ENCODE data around the gene SNRPB.
A peak's percentile ranks its signal among the peaks of the same experiment; 100 is the strongest.

The SNRPB gene

GRCh38 chr20:2451939-2452732 is 18.5 kb downstream of the SNRPB start:
- Histone ChIP-seq H3K36me3 (no peaks in the 10 kb centered on the region), H3K27ac (no peak overlapping the region), H3K27me3 (peaks cover 38% of the 10 kb centered on the region), H3K4me1 (ENCODE audit: control insufficient read depth in 1 of 2, insufficient read depth in 1 of 2, low read depth in 1 of 2, low read length in 1 of 2) (no peaks in the 10 kb centered on the region), H3K4me3 (ENCODE audit: low read depth in 1 of 2, low read length in 1 of 2) (no peak overlapping the region), H3K9me3 (no peaks in the 10 kb centered on the region)
- TF ChIP-seq, protein P1, sequence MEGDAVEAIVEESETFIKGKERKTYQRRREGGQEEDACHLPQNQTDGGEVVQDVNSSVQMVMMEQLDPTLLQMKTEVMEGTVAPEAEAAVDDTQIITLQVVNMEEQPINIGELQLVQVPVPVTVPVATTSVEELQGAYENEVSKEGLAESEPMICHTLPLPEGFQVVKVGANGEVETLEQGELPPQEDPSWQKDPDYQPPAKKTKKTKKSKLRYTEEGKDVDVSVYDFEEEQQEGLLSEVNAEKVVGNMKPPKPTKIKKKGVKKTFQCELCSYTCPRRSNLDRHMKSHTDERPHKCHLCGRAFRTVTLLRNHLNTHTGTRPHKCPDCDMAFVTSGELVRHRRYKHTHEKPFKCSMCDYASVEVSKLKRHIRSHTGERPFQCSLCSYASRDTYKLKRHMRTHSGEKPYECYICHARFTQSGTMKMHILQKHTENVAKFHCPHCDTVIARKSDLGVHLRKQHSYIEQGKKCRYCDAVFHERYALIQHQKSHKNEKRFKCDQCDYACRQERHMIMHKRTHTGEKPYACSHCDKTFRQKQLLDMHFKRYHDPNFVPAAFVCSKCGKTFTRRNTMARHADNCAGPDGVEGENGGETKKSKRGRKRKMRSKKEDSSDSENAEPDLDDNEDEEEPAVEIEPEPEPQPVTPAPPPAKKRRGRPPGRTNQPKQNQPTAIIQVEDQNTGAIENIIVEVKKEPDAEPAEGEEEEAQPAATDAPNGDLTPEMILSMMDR (IDR thresholded peaks at IDR 0.05) = peak; percentile 54

GRCh38 chr20:2451422-2451821 is 19.2 kb downstream of the SNRPB start:
- H3K27me3 ChIP-seq = peaks cover 44% of the 10 kb centered on the region
- no peak overlapping the region for H3K27ac ChIP-seq
- H3K36me3 ChIP-seq = no peaks in the 10 kb centered on the region
- H3K9me3 ChIP-seq = no peaks in the 10 kb centered on the region
- no peak overlapping the region for H3K4me3 ChIP-seq (ENCODE audit: low read depth in 1 of 2, low read length in 1 of 2)
- TF ChIP-seq, protein P1 (IDR thresholded peaks at IDR 0.05) = no peak
- no peaks in the 10 kb centered on the region for H3K4me1 ChIP-seq (ENCODE audit: control insufficient read depth in 1 of 2, insufficient read depth in 1 of 2, low read depth in 1 of 2, low read length in 1 of 2)

- TF ChIP-seq, protein P1 (IDR thresholded peaks at IDR 0.05) = no peak
- no peaks in the 10 kb centered on the region for H3K4me1 ChIP-seq (ENCODE audit: control insufficient read depth in 1 of 2, insufficient read depth in 1 of 2, low read depth in 1 of 2, low read length in 1 of 2)
- no peak overlapping the region for H3K27ac ChIP-seq
- no peak overlapping the region for H3K4me3 ChIP-seq (ENCODE audit: low read depth in 1 of 2, low read length in 1 of 2)
- peaks cover 52% of the 10 kb centered on the region for H3K27me3 ChIP-seq
- H3K9me3 ChIP-seq = no peaks in the 10 kb centered on the region
- no peaks in the 10 kb centered on the region for H3K36me3 ChIP-seq
Observed at GRCh38 chr20:2449386-2449785, 21.2 kb downstream of the SNRPB start.

GRCh38 chr20:2446845-2447244 is 23.7 kb downstream of the SNRPB start:
- TF ChIP-seq, protein P1 (IDR thresholded peaks at IDR 0.05) = no peak
- Histone ChIP-seq H3K4me3 (ENCODE audit: low read depth in 1 of 2, low read length in 1 of 2) (no peak overlapping the region), H3K27ac (no peak overlapping the region), H3K36me3 (no peaks in the 10 kb centered on the region), H3K27me3 (peaks cover 60% of the 10 kb centered on the region), H3K4me1 (ENCODE audit: control insufficient read depth in 1 of 2, insufficient read depth in 1 of 2, low read depth in 1 of 2, low read length in 1 of 2) (no peaks in the 10 kb centered on the region), H3K9me3 (no peaks in the 10 kb centered on the region)

GRCh38 chr20:2431185-2431584 is 39.4 kb downstream of the SNRPB start:
- Histone ChIP-seq H3K27ac (no peak overlapping the region), H3K27me3 (peaks cover 40% of the 10 kb centered on the region), H3K9me3 (no peaks in the 10 kb centered on the region), H3K36me3 (no peaks in the 10 kb centered on the region), H3K4me1 (ENCODE audit: control insufficient read depth in 1 of 2, insufficient read depth in 1 of 2, low read depth in 1 of 2, low read length in 1 of 2) (no peaks in the 10 kb centered on the region), H3K4me3 (ENCODE audit: low read depth in 1 of 2, low read length in 1 of 2) (no peak overlapping the region)
- TF ChIP-seq, protein P1 (IDR thresholded peaks at IDR 0.05) = no peak

Data from neutrophil (primary cell).